GM18520 (cell line): ENCODE results near the gene ACOX2.
A peak's percentile ranks its signal among the peaks of the same experiment; 100 is the strongest.

Experiments
- ATAC-seq: cut with Tn5 transposase; IDR thresholded peaks from one replicate; pipeline ENCODE4 v1.9.1; 2021; ENCODE audit not compliant: unreplicated experiment

ACOX2 gene

GRCh38 chr3:58474967-58475578 is 61.9 kb downstream of the ACOX2 start:
- ATAC-seq = no peak

- ATAC-seq = no peak
Observed at GRCh38 chr3:58474348-58474911, 62.6 kb downstream of the ACOX2 start.

GRCh38 chr3:58473275-58473674 is 63.7 kb downstream of the ACOX2 start:
- ATAC-seq = no peak

- ATAC-seq = no peak
Observed at GRCh38 chr3:58471025-58471887, 65.7 kb downstream of the ACOX2 start.

- ATAC-seq = no peak
Observed at GRCh38 chr3:58470363-58471024, 66.5 kb downstream of the ACOX2 start.

GRCh38 chr3:58469096-58469495 is 67.9 kb downstream of the ACOX2 start:
- ATAC-seq = no peak

- ATAC-seq = no peak
Observed at GRCh38 chr3:58466899-58467563, 70.0 kb downstream of the ACOX2 start.

- no peak for ATAC-seq
Observed at GRCh38 chr3:58464866-58465265, 72.1 kb downstream of the ACOX2 start.

- no peak for ATAC-seq
Observed at GRCh38 chr3:58463942-58464271, 73.1 kb downstream of the ACOX2 start.

GRCh38 chr3:58463181-58463941 is 73.6 kb downstream of the ACOX2 start:
- peak; percentile 75 for ATAC-seq

- no peak for ATAC-seq
Observed at GRCh38 chr3:58462829-58463180, 74.2 kb downstream of the ACOX2 start.

GRCh38 chr3:58459160-58459559 is 77.8 kb downstream of the ACOX2 start:
- ATAC-seq = no peak
